Ovary (tissue), 3 donors: Measurements from ENCODE around the gene STRN4.

ENCODE experiments used
- EP300 ChIP-seq: sonication (generic); formaldehyde crosslinking; IDR thresholded peaks from one replicate; pipeline ENCODE4 v1.6.1; 2017; ENCODE audit warnings: antibody characterized with exemption
- POLR2A ChIP-seq: fragments of 450-650 bp; IDR thresholded peaks from one replicate; pipeline ENCODE4 v1.6.1; 2017; ENCODE audit warnings: antibody characterized with exemption, mild to moderate bottlenecking, moderate library complexity
- TF ChIP-seq, protein P1 (sequence below), 3 donors: fragments of 450-650 bp in 2 of 3; fragments of 200-600 bp in 1 of 3; IDR thresholded peaks; one replicate each; pipeline versions ENCODE4 v1.5.1 to v1.8.0; 2016 to 2022; ENCODE audit warnings: antibody characterized with exemption in 3 of 3, mild to moderate bottlenecking in 1 of 3
- donor health status: DM: no; HTN: no; CAD: no.

DNA sequence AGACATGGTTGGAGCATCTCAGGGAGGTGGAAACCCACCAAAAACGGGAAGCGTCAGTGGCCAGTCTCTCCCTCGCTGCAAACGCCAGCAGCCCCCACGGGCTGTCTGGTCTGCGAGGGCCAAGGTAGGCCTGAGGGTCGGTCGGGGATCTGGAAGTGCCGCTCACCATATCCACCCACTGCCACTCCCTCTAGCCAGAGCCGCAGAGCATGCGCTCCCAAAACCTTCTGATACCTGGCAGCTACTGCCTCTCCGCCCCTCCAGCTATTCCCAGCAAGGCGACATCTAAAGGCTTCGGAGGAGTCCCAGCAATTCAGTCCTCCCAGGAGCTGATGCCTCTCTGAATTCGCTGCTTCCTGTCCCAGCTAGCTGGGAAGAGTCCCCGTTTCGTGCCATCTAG lies 4.8 kb downstream of the STRN4 start:
- TF ChIP-seq, protein P1, sequence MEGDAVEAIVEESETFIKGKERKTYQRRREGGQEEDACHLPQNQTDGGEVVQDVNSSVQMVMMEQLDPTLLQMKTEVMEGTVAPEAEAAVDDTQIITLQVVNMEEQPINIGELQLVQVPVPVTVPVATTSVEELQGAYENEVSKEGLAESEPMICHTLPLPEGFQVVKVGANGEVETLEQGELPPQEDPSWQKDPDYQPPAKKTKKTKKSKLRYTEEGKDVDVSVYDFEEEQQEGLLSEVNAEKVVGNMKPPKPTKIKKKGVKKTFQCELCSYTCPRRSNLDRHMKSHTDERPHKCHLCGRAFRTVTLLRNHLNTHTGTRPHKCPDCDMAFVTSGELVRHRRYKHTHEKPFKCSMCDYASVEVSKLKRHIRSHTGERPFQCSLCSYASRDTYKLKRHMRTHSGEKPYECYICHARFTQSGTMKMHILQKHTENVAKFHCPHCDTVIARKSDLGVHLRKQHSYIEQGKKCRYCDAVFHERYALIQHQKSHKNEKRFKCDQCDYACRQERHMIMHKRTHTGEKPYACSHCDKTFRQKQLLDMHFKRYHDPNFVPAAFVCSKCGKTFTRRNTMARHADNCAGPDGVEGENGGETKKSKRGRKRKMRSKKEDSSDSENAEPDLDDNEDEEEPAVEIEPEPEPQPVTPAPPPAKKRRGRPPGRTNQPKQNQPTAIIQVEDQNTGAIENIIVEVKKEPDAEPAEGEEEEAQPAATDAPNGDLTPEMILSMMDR (IDR thresholded peaks at IDR 0.05) = no peak
- TF ChIP-seq POLR2A (no peak), EP300 (no peak)
